Sigmoid colon (tissue), 3 donors: ENCODE results near the gene KCNQ1OT1.
A peak's percentile ranks its signal among the peaks of the same experiment; 100 is the strongest.

Experiments used
- POLR2A ChIP-seq, 2 donors: fragments of 450-650 bp; IDR thresholded peaks; one replicate each; pipeline ENCODE4 v1.6.1; 2016; ENCODE audit warnings: antibody characterized with exemption in 2 of 2, mild to moderate bottlenecking in 2 of 2, moderate library complexity in 2 of 2
- TF ChIP-seq, protein P1 (sequence below), 4 experiments: fragments of 450-650 bp in 3 of 4; fragments of 200-600 bp in 1 of 4; IDR thresholded peaks; one replicate each; pipeline ENCODE4 v1.5.1; 2016 to 2019; ENCODE audit warnings: antibody characterized with exemption in 4 of 4, mild to moderate bottlenecking in 3 of 4, moderate library complexity in 2 of 4

DNA sequence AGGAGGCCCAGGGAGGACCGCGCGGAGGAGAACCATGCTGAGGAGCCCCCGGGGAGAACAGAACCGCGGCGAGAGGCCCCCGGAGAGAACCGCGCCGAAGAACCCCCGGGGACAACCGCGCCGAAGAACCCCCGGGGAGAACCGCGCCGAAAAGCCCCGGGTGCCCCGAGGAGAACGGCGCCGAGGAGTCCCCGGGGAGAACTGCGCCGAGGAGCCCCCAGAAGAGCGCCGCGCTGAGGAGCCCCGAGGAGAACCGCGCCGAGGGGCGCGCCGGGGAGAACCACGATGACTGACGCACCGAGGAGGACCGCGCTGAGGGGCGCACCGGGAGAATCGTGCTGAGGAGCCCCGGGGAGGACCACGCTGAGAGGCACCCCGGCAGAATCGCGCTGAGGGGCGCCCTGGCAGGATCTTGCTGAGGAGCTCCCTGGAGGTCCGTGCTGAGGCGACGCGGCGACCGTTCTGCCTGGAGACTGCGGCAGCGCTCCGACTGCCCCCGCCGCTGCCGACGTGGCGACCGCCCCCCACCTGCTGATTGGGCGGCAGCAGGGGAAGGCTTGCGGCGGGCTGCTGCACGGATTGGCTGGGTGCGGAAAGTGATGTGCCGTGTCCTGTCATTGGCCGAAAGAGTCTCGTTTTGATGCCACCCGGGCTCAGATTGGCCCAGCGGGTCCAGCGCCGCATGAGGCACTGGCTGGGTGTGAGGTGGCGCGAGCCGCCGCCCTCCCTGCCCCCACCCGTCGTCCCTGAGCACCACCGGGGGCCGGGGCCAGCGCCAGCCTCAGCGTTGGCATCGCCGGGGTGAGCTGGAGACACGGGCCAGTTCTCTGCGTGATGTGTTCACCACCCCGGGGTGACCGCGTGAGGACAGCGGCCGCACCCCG is at the start of gene KCNQ1OT1:
- TF ChIP-seq, protein P1, sequence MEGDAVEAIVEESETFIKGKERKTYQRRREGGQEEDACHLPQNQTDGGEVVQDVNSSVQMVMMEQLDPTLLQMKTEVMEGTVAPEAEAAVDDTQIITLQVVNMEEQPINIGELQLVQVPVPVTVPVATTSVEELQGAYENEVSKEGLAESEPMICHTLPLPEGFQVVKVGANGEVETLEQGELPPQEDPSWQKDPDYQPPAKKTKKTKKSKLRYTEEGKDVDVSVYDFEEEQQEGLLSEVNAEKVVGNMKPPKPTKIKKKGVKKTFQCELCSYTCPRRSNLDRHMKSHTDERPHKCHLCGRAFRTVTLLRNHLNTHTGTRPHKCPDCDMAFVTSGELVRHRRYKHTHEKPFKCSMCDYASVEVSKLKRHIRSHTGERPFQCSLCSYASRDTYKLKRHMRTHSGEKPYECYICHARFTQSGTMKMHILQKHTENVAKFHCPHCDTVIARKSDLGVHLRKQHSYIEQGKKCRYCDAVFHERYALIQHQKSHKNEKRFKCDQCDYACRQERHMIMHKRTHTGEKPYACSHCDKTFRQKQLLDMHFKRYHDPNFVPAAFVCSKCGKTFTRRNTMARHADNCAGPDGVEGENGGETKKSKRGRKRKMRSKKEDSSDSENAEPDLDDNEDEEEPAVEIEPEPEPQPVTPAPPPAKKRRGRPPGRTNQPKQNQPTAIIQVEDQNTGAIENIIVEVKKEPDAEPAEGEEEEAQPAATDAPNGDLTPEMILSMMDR (IDR thresholded peaks at IDR 0.05) = no peak
- peak; percentile 90 to 92 for TF ChIP-seq POLR2A (IDR thresholded peaks at IDR 0.05)
